LNCAP (cell line): ENCODE results near the gene VPS8.

Experiments
- TF ChIP-seq, protein P1 (sequence below): fragments of 450-650 bp; IDR thresholded peaks from 2 replicates; pipeline ENCODE4 v1.5.1; 2017; ENCODE audit warnings: mild to moderate bottlenecking

VPS8 gene

GRCh38 chr3:184982076-184982475 lies 170.1 kb downstream of the VPS8 start:
- TF ChIP-seq, protein P1, sequence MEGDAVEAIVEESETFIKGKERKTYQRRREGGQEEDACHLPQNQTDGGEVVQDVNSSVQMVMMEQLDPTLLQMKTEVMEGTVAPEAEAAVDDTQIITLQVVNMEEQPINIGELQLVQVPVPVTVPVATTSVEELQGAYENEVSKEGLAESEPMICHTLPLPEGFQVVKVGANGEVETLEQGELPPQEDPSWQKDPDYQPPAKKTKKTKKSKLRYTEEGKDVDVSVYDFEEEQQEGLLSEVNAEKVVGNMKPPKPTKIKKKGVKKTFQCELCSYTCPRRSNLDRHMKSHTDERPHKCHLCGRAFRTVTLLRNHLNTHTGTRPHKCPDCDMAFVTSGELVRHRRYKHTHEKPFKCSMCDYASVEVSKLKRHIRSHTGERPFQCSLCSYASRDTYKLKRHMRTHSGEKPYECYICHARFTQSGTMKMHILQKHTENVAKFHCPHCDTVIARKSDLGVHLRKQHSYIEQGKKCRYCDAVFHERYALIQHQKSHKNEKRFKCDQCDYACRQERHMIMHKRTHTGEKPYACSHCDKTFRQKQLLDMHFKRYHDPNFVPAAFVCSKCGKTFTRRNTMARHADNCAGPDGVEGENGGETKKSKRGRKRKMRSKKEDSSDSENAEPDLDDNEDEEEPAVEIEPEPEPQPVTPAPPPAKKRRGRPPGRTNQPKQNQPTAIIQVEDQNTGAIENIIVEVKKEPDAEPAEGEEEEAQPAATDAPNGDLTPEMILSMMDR: no peak

DNA sequence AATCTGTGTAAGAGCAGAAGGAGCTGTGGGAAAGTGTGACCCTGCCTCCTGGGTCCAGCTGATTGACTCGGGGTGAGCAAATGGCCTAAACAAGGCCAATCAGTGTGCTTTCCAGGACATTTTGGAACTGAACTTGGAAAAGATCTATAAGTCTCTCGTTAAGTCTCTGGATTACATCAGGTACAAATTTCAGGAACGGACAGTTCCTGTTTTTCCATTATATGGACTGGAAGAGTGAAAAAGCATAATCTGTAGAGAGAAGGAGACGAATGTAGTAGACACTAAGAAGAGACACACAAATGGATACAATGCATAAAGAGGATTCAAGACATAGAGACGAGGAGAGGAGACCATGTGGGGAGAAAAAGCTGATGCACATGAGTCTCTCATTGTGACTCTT lies 173.6 kb downstream of the VPS8 start:
- TF ChIP-seq, protein P1: no peak

- TF ChIP-seq, protein P1: no peak
Measured at GRCh38 chr3:184986366-184986889, 174.5 kb downstream of the VPS8 start.

DNA sequence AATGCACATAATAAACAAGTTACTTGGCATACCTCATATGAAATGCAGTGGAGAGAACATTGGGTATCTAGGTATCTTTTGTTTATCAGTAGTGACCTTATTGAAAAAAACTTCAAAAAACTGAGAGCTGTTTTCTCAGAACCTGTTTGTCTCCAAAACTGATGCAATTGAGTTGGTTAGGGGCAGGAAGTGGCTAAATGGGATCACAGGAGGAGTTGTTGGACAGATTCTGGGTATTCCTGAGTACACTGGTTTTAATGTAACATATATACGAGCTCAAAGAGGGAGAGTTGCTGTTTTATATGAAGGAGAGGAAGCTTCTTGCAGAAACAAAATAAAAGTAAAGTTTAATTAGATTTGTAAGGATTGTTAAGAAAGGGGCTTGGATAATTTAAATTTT lies 181.4 kb downstream of the VPS8 start:
- TF ChIP-seq, protein P1: no peak

DNA sequence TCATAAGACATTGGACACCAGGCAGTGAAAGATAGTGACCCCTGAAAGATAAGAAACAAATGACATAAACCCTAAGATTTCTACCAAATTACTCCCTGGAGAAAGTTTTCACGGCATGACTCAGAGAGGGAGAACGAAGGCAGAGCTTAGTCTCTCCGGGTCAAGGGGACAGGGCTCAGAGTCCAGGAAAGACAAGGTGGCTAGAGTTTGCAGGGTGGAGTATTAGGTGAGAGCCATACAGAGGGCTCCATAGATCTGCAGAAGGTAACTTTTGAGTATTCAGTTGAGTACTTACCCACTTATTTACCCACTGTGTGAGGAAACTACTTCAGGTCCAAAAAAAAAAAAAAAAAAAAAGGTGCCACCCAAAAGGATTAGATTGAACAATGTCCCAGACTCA lies 197.7 kb downstream of the VPS8 start:
- TF ChIP-seq, protein P1: no peak

DNA sequence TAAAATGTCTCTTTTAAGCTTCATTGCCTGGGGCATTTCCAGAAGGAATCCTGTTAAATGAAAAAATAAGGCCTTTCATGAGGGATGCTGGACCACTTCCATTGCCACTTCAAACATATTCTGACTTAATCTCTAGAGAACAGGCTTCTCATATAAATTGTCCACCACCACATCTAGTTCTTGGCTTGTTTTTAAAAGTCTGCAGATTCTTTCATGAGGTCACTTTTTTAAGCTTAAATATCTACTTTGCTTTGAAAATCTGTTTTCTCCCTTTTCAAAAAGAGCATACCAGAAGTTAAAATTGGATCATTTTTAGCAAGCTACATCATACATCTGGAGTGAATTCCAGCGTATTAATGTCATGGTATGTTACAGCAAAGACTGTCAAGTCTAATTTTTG lies 209.3 kb downstream of the VPS8 start:
- TF ChIP-seq, protein P1: no peak

DNA sequence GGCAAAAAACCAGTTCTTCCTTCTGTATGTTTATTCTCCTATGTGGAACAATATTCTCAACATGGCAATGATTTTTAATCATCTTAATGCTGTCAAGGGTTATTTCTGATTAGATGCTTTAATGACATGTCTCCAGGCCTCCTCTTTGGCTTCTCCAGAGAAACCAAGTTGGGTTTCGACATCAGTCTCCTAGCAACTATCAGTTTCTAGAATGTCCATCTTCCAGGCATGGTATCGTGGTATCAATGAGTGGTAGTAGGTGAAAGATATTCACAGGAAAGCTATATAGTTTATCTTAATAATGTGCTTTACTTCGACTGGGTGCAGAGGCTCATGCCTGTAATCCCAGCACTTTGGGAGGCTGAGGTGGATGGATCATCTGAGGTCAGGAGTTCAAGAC lies 212.4 kb downstream of the VPS8 start:
- TF ChIP-seq, protein P1: no peak

- TF ChIP-seq, protein P1: no peak
Measured at GRCh38 chr3:185024966-185025365, 213.0 kb downstream of the VPS8 start.
